Astrocyte (in vitro differentiated cells and primary cell): ENCODE measurements around the gene TMEM270. TPM values are rescaled to one million over a fixed set of nuclear protein-coding genes. Genes with fewer than 3 reads are reported as not detected.

Source experiments
- DNase-seq: peaks from one replicate; pipeline ENCODE4 v3.0.0-alpha.2; 2010; ENCODE audit warnings: low read depth
- FAIRE-seq: peaks from 2 replicates; lab custom pipeline; 2011; peaks lifted over from hg19 to GRCh38; lab: Jason Lieb, UNC
- H2AFZ ChIP-seq: 2 replicates; pipeline ENCODE4 v1.6.0; 2012; ENCODE audit warnings: low read depth, low read length, inconsistent platforms
- H3K27ac ChIP-seq: 2 replicates; pipeline ENCODE4 v1.5.1; 2011; ENCODE audit warnings: low read depth, low read length, inconsistent platforms
- H3K27me3 ChIP-seq: 2 replicates; pipeline ENCODE4 v1.6.0; 2011; ENCODE audit warnings: low read length, inconsistent platforms; ENCODE audit not compliant: insufficient read depth
- H3K36me3 ChIP-seq: 2 replicates; pipeline ENCODE4 v1.5.1; 2011; ENCODE audit warnings: low read length, inconsistent platforms; ENCODE audit not compliant: insufficient read depth
- H3K4me1 ChIP-seq: 2 replicates; pipeline ENCODE4 v1.5.1; 2011; ENCODE audit warnings: low read length, inconsistent platforms; ENCODE audit not compliant: insufficient read depth
- H3K4me2 ChIP-seq: 2 replicates; pipeline ENCODE4 v1.6.0; 2012; ENCODE audit warnings: low read length, inconsistent platforms
- H3K4me3 ChIP-seq: 2 replicates; pipeline ENCODE4 v1.5.1; 2011; ENCODE audit warnings: low read depth, mild to moderate bottlenecking, low read length, inconsistent platforms; ENCODE audit not compliant: insufficient read depth
- H3K79me2 ChIP-seq: 2 replicates; pipeline ENCODE4 v1.6.0; 2012; ENCODE audit warnings: mild to moderate bottlenecking, low read length, inconsistent platforms; ENCODE audit not compliant: insufficient read depth
- H3K9ac ChIP-seq: 2 replicates; pipeline ENCODE4 v1.6.0; 2012; ENCODE audit warnings: mild to moderate bottlenecking, low read length, inconsistent platforms
- H3K9me3 ChIP-seq: 2 replicates; pipeline ENCODE4 v1.5.1; 2012; ENCODE audit warnings: low read depth, mild to moderate bottlenecking, low read length, inconsistent platforms; ENCODE audit not compliant: insufficient read depth
- H4K20me1 ChIP-seq: 2 replicates; pipeline ENCODE4 v1.6.0; 2012; ENCODE audit warnings: low read length, inconsistent platforms; ENCODE audit not compliant: insufficient read depth
- H3K27ac Mint-ChIP-seq: one replicate; pipeline ENCODE4 v1.8.0; 2021; ENCODE audit warnings: mild to moderate bottlenecking, mixed read lengths; ENCODE audit not compliant: unreplicated experiment
- H3K27me3 Mint-ChIP-seq: one replicate; pipeline ENCODE4 v1.8.0; 2021; ENCODE audit warnings: low read depth, mixed read lengths; ENCODE audit not compliant: unreplicated experiment
- H3K36me3 Mint-ChIP-seq: one replicate; pipeline ENCODE4 v1.8.0; 2021; ENCODE audit warnings: low read depth, mixed read lengths; ENCODE audit not compliant: unreplicated experiment
- H3K4me1 Mint-ChIP-seq: one replicate; pipeline ENCODE4 v1.8.0; 2021; ENCODE audit warnings: low read depth, mixed read lengths; ENCODE audit not compliant: unreplicated experiment
- H3K4me3 Mint-ChIP-seq: one replicate; pipeline ENCODE4 v1.8.0; 2021; ENCODE audit warnings: mild to moderate bottlenecking, moderate library complexity, mixed read lengths; ENCODE audit not compliant: unreplicated experiment
- H3K9me3 Mint-ChIP-seq: one replicate; pipeline ENCODE4 v1.8.0; 2021; ENCODE audit warnings: mild to moderate bottlenecking, mixed read lengths; ENCODE audit not compliant: unreplicated experiment
- CTCF ChIP-seq: IDR thresholded peaks from 2 replicates; pipeline ENCODE4 v1.5.1; 2011; ENCODE audit warnings: low read depth, mild to moderate bottlenecking, inconsistent platforms, low read length, moderate library complexity; ENCODE audit not compliant: insufficient read depth
- EZH2 ChIP-seq: IDR thresholded peaks from 2 replicates; pipeline ENCODE4 v1.6.1; 2012; ENCODE audit warnings: mild to moderate bottlenecking, low read length, inconsistent platforms; ENCODE audit not compliant: insufficient read depth
- total RNA-seq: library from RNA; stranded (reverse); gene quantifications from 2 replicates; pipeline ENCODE4 v1.2.1, GENCODE V29; 2021

TMEM270 gene
- total RNA-seq, 1 donor from 2014 or later, result not detected

DNA sequence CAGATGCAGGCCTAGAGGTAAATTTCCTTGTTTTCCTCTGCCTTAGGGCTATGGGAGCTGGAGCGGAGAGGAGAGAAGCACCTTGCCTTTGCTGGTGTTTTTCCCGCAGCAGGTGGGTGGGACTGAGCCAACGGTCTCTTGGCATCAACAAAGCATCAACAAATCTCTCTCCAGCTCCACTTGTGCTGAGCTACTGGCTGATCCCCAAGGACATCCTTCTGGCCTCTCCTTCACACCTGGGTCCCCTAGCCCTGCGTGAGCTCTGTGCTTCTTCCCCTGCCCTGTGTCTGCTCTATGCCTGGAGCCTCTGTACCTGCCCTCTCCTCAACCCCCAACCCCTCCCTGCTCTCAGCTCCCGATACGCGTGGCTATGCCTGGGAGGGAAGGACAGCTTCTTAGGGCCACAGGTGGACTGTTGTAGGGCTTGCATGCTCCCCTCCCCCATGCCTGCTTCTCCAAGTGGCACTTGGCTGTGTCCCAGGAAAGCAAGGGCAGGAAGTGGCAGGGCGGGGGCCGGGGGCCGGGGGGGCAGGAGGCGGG is 33.3 kb upstream of the TMEM270 start:
- FAIRE-seq (no peak), DNase-seq (no peak)
- Mint-ChIP-seq H3K4me1 (peaks cover 33% of the 10 kb centered on the region), H3K9me3 (no peaks in the 10 kb centered on the region), H3K4me3 (no peak overlapping the region), H3K27ac (peak overlapping the region; percentile 58), H3K27me3 (no peaks in the 10 kb centered on the region), H3K36me3 (no peaks in the 10 kb centered on the region)
- Histone ChIP-seq H3K79me2 (no peaks in the 10 kb centered on the region), H3K27me3 (no peaks in the 10 kb centered on the region), H3K36me3 (no peaks in the 10 kb centered on the region), H3K9ac (no peak overlapping the region), H3K4me3 (no peak overlapping the region), H2AFZ (no peak overlapping the region), H4K20me1 (no peaks in the 10 kb centered on the region), H3K4me2 (no peak overlapping the region), H3K9me3 (no peaks in the 10 kb centered on the region), H3K4me1 (peaks cover 19% of the 10 kb centered on the region), H3K27ac (no peak overlapping the region)
- no peak for TF ChIP-seq CTCF
- TF ChIP-seq EZH2, result no peak

DNA sequence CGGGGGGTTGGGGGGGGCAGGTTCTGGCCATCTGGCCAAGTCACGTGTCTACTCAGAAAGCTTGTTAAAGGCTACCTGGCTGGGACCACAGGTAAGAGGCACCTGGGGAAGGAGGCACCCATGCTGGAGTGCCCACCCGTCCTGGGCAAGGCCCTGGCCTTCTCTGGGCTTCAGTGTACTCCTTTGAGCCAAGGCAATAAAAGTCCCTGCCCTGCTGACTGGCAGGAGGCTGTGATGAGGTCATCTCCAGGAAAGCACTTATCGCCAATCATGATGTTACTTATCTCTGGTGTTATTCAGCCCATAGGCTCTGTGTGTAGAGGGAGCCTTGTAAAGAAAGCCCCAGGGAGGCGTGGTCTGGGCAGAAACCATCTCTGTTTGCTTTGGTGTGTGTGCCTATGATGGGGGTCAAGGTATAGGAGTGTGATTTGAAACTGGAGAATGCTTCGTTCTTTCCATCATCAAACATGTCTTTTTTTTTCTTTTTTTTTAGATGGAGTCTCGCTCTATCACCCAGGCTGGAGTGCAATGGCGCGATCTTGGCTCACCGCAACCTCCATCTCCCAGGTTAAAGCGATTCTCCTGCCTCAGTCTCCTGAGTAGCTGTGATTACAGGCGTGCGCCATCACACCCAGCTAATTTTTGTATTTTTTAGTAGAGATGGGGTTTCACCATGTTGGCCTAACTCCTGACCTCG is 32.7 kb upstream of the TMEM270 start:
- H3K27me3 ChIP-seq, result no peaks in the 10 kb centered on the region
- peak; percentile 50 for DNase-seq
- H3K4me3 ChIP-seq, result no peak overlapping the region
- H3K27me3 Mint-ChIP-seq, result no peaks in the 10 kb centered on the region
- TF ChIP-seq EZH2, result no peak
- TF ChIP-seq CTCF, result no peak
- H2AFZ ChIP-seq, result no peak overlapping the region
- no peaks in the 10 kb centered on the region for H4K20me1 ChIP-seq
- no peaks in the 10 kb centered on the region for H3K9me3 Mint-ChIP-seq
- no peaks in the 10 kb centered on the region for H3K36me3 Mint-ChIP-seq
- no peak overlapping the region for H3K27ac ChIP-seq
- H3K36me3 ChIP-seq, result no peaks in the 10 kb centered on the region
- no peaks in the 10 kb centered on the region for H3K9me3 ChIP-seq
- H3K4me2 ChIP-seq, result peak overlapping the region; percentile 41
- no peak overlapping the region for H3K9ac ChIP-seq
- FAIRE-seq, result no peak
- no peak overlapping the region for H3K27ac Mint-ChIP-seq
- no peaks in the 10 kb centered on the region for H3K79me2 ChIP-seq
- H3K4me1 ChIP-seq, result peaks cover 13% of the 10 kb centered on the region
- peaks cover 30% of the 10 kb centered on the region for H3K4me1 Mint-ChIP-seq
- H3K4me3 Mint-ChIP-seq, result no peak overlapping the region

DNA sequence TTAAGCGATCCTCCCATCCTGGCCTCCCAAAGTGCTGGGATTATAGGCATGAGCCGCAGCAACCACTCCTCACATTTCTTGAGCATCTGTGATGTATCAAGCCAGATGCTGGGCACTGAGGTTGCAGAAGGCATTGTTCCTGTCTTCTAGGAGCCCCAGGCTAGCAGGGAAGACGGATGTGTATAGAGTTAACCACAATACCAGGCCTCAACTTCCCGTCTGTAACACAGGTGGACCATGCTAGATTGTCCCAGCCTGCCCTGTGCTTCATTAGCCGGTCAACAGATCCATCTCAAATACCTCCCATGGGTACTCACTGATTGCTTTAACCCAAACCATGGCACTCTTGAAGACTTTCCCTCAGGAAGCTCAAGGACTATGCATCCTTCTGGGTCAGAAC is 32.0 kb upstream of the TMEM270 start:
- H3K36me3 ChIP-seq, result no peaks in the 10 kb centered on the region
- H3K27me3 ChIP-seq, result no peaks in the 10 kb centered on the region
- no peaks in the 10 kb centered on the region for H3K9me3 ChIP-seq
- no peak overlapping the region for H3K4me2 ChIP-seq
- H3K36me3 Mint-ChIP-seq, result no peaks in the 10 kb centered on the region
- H2AFZ ChIP-seq, result no peak overlapping the region
- no peaks in the 10 kb centered on the region for H3K9me3 Mint-ChIP-seq
- FAIRE-seq (no peak), DNase-seq (no peak)
- H4K20me1 ChIP-seq, result no peaks in the 10 kb centered on the region
- H3K27ac ChIP-seq, result no peak overlapping the region
- no peak overlapping the region for H3K4me3 ChIP-seq
- no peaks in the 10 kb centered on the region for H3K79me2 ChIP-seq
- no peaks in the 10 kb centered on the region for H3K27me3 Mint-ChIP-seq
- TF ChIP-seq CTCF (no peak), EZH2 (no peak)
- H3K4me1 Mint-ChIP-seq, result peaks cover 34% of the 10 kb centered on the region
- no peak overlapping the region for H3K9ac ChIP-seq
- H3K27ac Mint-ChIP-seq, result no peak overlapping the region
- peaks cover 12% of the 10 kb centered on the region for H3K4me1 ChIP-seq
- H3K4me3 Mint-ChIP-seq, result no peak overlapping the region
